Activated CD8-positive, alpha-beta memory T cell treated with anti-CD3 and anti-CD28 coated beads for 48 hours (primary cell): Measurements from ENCODE around the gene SLC9A7.

Source experiments
- DNase-seq, 3 experiments: peaks; one replicate each; pipeline ENCODE4 v3.0.0-alpha.2; 2020; ENCODE audit warnings: low read depth in 2 of 3, low spot score in 2 of 3

Gene SLC9A7

GRCh38 chrX:46653482-46653881 lies 105.4 kb downstream of the SLC9A7 start:
- DNase-seq: no peak

GRCh38 chrX:46649421-46650260 lies 109.3 kb downstream of the SLC9A7 start:
- DNase-seq: no peak

- DNase-seq: no peak
Measured at GRCh38 chrX:46648660-46649059, 110.3 kb downstream of the SLC9A7 start.

GRCh38 chrX:46647251-46647650 lies 111.7 kb downstream of the SLC9A7 start:
- DNase-seq: no peak

GRCh38 chrX:46645614-46646013 lies 113.3 kb downstream of the SLC9A7 start:
- DNase-seq: no peak

- no peak for DNase-seq
Measured at GRCh38 chrX:46643636-46644035, 115.3 kb downstream of the SLC9A7 start.

GRCh38 chrX:46642145-46642544 lies 116.8 kb downstream of the SLC9A7 start:
- no peak for DNase-seq

GRCh38 chrX:46637938-46638337 lies 121.0 kb downstream of the SLC9A7 start:
- DNase-seq: no peak

GRCh38 chrX:46636223-46636622 lies 122.7 kb downstream of the SLC9A7 start:
- no peak for DNase-seq

- DNase-seq: no peak
Measured at GRCh38 chrX:46635186-46635585, 123.7 kb downstream of the SLC9A7 start.

- DNase-seq: no peak
Measured at GRCh38 chrX:46634577-46634976, 124.3 kb downstream of the SLC9A7 start.

- no peak for DNase-seq
Measured at GRCh38 chrX:46630141-46630540, 128.8 kb downstream of the SLC9A7 start.

GRCh38 chrX:46628460-46629371 lies 130.2 kb downstream of the SLC9A7 start:
- DNase-seq: no peak

GRCh38 chrX:46627711-46628419 lies 131.1 kb downstream of the SLC9A7 start:
- no peak for DNase-seq

GRCh38 chrX:46627062-46627461 lies 131.9 kb downstream of the SLC9A7 start:
- no peak for DNase-seq

GRCh38 chrX:46626566-46626965 lies 132.4 kb downstream of the SLC9A7 start:
- DNase-seq: no peak

GRCh38 chrX:46624090-46624786 lies 134.7 kb downstream of the SLC9A7 start:
- DNase-seq: no peak

- DNase-seq: no peak
Measured at GRCh38 chrX:46621572-46621971, 137.3 kb downstream of the SLC9A7 start.

GRCh38 chrX:46620505-46620904 lies 138.4 kb downstream of the SLC9A7 start:
- no peak for DNase-seq

GRCh38 chrX:46618947-46619346 lies 140.0 kb downstream of the SLC9A7 start:
- no peak for DNase-seq

- no peak for DNase-seq
Measured at GRCh38 chrX:46617906-46618305, 141.0 kb downstream of the SLC9A7 start.
